T-helper 22 cell (primary cell): ENCODE measurements around the gene FADS2.

Experiments used
- DNase-seq: peaks from one replicate; pipeline ENCODE4 v3.0.0-alpha.2; 2020; ENCODE audit warnings: low read depth

Gene FADS2

DNA sequence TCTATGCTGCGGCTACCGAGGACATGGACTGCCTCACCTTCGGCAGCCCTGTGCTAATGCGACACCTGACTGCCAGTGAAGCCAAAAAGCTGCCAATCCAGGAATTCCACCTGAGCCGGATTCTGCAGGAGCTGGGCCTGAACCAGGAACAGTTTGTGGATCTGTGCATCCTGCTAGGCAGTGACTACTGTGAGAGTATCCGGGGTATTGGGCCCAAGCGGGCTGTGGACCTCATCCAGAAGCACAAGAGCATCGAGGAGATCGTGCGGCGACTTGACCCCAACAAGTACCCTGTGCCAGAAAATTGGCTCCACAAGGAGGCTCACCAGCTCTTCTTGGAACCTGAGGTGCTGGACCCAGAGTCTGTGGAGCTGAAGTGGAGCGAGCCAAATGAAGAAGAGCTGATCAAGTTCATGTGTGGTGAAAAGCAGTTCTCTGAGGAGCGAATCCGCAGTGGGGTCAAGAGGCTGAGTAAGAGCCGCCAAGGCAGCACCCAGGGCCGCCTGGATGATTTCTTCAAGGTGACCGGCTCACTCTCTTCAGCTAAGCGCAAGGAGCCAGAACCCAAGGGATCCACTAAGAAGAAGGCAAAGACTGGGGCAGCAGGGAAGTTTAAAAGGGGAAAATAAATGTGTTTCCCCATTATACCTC, 32.1 kb upstream of the FADS2 start:
- no peak for DNase-seq

DNA sequence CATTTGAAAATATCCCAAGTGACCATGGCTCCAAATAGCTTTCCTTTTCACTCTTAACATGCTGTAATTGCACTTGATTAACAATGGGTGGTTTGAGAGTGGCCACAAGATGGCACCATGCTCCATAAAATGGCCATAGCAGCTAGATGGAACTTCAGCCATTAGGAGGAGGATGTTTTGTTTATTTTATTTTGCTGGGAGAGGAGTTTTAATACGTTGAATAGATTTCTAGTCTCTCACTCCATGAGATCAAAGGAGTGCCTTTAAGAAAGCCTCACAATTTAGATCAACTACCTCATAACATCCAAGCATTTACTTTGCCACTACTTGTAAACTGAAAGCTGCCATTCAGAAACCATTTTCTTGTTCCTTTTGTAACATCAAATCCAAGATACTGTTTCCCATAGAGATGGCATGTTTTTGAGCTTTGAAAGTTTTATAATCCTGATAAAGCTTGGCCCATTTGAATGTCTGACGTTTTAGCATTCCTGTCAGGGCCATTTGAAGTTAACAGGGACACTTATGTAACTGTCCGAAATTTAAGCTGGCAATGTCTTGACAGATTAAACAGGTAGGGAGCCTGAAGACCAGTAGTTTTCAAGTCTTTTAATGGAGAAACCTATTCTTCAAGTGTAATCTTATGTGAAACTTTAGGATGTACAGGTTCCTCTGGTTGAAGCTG, 30.7 kb upstream of the FADS2 start:
- peak; percentile 51 for DNase-seq

DNA sequence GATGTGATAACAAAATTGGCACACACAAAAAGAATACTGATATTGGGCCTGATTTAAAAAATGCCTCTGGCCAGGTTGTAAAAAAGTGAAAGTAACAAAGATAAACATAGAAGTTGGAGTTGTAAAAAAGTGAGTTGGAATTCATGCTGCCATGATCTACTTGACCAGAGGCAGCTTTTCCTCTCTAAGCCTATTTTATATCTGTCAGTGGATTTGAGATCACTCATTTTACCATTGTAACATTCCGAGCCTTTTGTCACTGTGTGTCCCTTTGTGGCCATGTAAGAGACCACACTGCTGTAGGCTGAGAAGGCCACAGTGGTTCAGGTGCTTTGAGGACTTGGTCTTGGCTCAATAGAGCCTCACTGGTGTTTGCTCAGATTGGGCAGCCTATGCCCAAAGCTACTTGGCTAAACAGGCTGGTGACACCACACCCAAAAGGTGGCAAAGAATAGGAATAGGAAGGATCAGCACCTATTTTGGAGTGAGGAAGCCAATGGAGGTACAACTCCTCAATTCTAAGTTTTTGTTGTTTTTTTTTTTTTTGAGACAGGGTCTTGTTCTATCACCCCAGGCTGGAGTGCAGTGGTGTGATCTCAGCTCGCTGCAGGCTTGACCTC, 28.3 kb upstream of the FADS2 start:
- no peak for DNase-seq

DNA sequence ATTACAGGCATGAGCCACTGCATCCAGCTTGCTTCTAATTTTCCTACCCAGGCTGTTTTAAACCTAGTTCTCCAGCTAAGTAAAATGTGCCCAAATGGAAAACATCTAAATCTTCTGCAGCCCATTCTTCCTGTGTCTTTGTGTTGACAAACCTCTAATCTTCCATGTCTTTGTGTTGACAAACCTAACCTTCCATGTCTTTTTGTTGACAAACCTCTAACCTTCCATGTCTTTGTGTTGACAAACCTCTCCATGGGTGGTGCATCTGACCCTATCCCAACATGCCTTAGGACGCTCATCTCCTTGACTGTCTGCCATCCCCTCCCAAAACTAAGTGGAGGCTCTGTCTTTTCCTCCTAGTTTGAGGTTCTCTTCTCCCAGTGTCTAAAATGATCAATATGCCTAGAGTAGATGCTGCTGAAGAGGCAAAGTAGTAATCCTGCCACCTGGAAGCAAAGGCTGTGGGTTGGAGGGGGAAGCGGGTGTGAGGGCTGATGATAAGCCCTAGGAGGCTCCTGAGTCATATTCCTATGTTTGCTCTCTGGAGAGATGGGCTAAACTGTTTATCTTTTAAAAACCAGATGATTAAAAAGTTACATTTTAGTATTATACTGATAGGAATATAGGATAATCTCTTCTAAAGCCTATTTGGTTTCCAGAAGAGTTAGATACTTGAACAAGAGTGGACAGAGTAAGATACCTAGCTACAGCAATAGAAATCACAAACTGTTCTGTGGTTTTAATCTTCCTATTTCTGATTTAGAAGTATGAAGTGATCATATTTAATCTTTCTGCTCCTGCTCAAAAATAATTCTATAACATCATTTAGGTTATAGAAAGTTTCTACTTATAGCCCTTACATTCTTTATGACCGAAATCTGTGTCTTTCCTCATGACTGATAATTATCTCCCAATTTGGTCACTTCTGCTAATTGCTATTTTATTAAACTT, 27.5 kb upstream of the FADS2 start:
- DNase-seq: no peak

DNA sequence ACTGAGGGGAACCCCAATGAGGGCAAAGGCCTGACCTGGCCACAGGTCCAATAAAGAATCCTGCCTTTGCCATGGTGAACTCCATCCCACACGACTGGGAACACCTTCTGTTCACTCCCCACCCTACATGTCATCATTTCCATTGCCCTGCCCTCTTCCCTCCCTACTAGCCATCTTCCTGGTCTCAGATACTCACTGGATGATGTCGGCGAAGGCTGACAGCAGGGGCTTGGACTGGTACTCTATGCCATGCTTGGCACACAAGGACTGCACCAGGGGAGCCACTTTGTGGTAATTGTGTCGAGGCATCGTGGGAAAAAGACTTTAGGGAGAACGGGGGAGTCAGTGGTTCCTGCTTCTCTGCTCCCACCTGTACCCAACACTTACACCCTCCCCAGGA, 25.5 kb upstream of the FADS2 start:
- no peak for DNase-seq

DNA sequence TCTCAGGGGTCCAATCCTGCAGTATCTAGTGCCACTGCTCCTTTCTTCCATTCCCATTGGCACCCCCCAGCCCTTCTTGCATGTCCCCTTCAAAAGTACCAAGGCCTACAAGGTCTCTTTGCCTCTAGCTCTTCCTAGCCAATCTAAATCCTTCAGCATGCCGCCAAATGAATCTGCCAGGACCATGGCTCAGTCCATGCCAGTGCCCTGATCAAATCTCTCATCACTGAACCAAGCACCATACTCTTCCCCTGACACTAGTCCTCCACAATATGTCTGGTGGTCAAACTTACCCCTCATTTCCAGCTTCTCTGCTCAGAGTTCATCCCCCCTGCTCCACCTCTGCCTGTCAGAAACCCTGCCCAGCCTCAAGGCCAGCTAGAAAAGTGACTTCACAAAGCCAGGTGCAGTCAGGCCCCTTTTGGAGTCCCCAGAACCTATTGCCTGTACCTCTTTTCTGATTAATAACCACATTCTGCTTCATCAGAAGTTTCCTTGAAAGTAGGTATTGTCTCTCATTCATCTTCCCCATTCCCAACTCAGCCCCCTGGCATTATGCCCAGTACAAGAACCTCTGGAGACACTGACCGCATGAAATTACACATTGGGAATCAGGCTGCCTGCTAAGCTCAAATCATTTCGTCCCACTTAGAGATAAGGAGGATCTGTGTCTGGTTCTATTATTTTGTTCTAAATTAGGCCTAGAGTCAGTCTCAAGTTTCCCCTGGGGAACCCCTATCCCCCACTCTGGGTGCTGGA, 24.0 kb upstream of the FADS2 start:
- no peak for DNase-seq

DNA sequence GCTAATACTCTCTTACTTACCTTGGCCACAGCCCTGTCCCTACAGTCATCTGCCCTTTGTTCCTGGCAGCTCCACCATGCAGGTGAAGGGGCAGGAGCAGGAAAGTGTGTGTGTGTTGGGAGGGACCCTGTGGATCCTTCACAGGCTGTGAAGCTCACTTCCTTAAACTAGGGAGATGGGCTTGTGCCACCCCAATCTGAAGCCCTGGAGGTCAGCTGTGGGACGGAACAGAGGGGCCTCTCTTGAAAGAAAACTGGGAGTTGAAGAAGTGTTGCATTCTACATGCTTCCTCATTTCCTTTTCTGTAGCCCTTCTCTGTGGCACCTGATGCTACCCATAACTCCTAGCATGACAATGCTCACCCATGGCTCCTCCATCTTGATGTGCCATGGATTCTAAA, 23.0 kb upstream of the FADS2 start:
- no peak for DNase-seq

DNA sequence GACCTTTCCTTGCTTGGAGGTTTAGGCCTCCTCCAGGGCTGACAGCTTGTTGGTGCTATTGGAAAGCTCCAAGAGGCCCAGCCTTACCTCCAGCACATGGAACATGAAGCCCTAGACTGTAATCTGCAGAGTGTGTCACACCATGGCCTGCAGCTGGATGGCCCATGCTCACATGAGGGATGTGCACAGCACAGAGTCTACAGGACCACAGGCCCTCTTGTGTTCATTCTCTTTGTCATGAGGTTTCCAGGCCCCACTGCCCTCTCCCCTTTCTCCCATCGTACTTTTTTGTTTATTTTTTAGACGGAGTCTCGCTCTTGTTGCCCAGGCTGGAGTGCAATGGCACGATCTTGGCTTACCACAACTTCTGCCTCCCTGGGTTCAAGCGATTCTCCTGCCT, 21.3 kb upstream of the FADS2 start:
- no peak for DNase-seq

DNA sequence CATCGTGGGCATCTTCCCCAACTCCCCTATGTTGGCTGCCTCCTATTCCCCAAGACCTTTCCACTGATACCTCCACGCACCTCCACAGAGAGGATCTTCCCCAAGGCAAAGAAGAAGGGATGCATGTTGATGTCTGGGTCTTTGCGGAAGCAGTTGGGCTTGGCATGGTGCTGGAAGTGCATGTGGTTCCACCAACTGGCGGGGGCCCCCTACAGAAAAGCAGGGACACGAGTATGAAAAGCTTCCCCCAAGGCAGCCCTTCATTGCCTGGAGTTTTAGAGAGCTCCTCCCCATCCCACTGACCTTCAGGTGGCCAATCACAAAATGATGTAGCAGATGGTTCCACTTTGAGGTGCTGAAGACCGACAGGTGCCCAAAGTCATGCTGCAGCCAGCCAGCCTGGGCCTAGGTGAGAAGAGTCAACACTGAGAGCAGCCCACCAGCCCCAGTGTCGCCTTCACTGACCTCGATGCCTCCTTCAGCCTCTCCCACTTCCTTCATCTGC, 17.4 kb upstream of the FADS2 start:
- no peak for DNase-seq

DNA sequence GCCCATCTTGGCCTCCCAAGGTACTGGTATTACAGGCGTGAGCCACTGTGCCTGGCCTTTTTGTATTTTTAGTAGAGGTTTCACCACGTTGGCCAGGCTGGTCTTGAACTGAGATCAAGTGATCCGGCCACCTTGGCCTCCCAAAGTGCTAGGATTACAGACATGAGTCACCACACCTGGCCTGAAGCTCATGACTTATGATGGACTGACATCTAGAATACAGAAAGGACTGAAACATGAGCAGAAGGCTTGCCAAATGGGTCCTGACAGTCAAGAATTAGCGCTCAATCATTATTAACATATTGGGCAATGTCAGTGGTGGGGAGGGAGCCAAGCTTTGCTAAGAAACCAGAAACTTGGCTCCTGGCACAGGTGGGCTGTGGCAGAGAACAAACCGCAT, 16.3 kb upstream of the FADS2 start:
- DNase-seq: no peak

DNA sequence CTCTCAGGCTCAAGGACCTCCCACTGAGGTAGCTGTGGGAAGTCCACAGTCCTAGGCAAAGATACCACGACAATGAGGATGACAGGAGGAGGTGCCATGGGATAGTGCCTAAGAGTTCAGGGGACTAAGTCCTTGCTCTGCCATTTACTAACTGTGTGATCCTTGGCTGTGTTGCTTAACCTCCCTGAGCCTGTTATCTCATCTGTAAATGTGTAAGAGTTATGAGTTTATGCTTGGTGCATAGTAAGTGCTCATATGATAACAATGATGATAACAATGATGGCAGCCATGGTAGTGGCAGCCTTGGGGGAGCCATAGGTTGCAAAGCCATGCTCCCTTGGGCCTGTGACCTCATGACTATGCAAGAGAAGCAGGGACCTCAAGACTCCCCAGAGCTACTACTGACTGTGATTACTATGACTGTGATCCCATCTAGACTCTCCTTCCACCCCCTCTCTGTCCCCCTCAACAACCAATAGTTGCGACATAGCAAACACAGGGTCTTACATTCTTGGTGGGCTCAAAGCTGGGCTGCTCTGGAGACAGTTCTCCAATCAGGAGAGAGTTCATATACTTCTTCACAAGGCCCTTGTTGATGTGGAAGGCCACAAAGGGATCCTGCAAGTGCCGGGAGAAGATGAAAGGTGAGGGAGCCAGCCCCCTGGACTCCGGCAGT, 15.2 kb upstream of the FADS2 start:
- DNase-seq: no peak

DNA sequence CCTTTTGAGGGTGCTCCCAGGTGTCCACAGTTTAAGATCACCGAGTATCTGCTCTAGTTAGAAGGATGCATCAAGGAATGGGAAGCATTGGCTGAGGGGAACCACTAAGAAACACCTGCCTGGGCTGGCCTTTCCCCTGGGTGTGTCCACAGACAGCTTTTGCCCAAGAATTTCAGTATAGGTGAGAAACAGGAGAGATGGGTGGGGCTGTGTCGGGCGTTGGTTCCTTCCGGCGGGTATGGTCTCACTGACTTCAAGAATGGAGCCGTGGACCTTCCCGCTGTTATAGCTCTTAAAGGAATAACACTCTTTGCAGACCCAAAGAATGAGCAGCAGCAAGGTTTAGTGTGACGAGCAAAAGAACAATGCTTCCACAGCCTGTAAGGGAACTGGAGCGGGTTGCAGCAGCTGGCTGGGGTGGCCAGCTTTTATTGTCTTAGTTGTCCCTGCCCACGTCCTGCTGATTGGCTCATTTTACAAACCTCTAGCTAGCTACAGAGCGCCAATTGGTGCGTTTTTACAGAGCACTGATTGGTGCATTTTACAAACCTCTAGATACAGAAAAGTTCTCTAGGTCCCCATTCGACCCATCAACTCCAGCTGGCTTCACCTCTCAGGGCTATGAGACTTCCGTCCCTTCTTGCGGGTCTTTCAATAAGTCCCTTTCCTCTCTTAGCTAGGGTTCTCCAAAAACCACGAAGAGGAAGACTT, 13.7 kb upstream of the FADS2 start:
- no peak for DNase-seq

DNA sequence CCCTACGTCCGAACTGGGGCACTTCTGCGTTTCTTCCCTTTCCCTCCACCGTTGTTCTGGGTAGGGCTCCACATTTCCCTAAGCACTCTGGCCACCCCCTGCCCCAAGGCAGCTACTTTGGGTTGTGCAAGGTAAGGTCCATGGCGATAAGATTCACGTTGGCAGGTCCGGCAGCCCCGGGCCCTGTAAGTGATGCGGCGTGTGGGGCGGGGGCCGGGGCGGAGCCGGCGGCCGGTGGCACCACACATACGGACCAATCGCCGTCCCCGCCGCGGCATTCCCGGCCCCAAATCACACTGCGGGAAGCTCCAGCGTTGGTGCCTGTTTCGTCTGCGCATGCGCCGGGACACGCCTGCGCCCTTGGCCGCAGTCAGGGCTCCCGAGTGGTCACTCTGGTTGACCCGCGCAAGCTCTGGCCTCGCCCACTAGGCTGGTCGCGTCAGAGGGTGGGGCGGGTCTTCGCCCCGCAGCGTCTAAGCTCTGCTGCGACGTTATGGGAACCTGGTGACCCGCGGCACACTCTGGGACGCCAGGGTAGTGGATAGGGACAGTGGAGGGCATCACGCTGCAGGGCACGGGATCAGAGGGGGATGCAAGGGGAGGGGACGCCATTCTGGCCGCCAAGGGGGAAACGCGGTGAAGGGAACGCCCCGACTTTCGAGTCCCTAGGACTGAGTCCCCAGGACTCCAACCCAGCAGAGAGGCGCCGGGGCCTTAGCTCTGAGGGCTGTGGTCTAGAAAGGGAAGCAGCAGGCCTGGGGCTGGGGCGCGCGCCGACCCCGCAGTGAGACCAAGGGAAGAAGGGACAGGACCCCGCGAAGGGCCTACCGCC, 12.9 kb upstream of the FADS2 start:
- DNase-seq: peak; percentile 52

DNA sequence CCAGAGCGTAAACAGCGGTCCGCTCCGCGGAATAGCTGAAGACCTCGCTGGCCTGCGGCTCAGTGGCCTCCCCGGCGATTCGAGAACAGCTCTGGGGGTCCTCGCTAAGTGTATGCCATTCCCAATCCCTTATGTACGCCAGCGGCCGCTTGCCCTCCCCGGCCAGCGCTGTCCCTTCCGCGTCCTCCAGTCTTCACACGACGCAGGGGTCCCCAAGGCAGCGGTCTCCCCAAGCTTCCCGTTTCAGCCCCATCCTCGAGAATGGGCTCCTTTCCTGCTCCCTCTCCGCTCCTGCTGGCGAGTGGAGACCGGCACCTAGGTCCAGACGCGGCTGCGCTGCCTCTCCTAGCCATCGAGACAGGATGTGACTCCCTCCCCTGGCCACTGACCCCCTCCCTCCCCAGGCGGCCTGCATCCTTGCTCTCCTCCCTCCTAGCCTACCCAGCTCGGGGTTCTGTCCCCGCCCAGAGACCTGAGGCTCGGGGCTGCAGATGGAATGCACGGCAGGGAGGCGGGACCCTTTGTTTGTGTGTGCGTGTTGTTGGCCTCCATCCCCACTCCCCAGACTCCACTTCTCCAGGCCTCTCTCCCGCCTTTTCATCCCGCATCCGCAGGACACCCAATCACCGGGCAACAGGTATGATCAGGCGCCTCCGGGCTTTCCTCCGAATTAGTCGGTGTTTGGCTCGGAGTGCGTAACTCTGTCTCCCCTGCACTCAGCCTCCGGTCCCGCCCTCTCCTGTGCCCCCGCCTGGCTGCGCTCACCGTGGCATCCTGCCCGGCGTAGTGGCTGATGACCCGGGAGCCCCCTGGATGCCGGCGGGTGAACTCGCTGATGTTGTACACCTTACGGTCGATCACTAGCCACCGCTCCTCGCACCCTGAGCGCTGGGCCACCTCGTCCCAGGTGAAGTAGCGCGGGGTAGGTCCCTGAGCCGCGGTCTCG, 12.0 kb upstream of the FADS2 start:
- peak; percentile 60 for DNase-seq

DNA sequence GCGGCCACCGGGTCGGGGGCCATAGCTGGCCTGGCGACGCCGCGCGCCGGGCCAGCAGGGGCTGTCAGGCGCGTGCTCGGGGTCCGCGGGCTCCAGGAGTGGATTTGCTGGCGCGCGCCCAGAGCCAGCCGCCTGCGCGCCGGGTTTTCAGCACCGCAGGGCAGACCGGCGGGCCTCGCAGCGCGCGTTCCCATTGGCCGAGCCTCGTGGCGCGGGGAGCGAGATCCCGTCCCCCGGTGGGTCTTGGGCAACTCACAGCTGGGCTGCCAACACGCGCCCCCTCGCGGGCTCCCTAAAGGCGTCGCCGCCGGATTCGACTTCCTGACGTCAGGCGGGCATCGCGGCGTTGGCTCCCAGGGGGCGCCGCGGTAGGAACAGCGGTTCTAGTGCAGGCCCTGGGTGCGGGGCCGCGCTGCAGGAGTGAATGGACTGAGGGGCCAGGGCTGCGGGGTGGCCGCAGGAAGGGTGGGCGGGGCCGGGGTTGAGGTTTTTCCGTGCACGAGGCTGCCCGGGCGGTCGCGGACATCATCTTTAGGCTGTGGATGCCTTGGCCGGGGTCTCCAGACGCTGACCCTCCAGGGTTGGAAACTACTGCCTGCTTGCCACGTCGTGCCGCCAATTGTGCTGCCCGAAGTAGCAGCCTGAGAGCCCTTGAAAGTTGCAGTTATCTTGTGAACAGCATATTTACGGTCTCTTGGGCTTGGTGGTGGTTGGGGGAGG, 11.2 kb upstream of the FADS2 start, which contains the start of gene FADS1:
TSS of gene FADS1 (minus strand) at position 268 of the 720 bp plus-strand sequence. CDS start at position 194, 74 bp downstream.
- DNase-seq: peak; percentile 75

DNA sequence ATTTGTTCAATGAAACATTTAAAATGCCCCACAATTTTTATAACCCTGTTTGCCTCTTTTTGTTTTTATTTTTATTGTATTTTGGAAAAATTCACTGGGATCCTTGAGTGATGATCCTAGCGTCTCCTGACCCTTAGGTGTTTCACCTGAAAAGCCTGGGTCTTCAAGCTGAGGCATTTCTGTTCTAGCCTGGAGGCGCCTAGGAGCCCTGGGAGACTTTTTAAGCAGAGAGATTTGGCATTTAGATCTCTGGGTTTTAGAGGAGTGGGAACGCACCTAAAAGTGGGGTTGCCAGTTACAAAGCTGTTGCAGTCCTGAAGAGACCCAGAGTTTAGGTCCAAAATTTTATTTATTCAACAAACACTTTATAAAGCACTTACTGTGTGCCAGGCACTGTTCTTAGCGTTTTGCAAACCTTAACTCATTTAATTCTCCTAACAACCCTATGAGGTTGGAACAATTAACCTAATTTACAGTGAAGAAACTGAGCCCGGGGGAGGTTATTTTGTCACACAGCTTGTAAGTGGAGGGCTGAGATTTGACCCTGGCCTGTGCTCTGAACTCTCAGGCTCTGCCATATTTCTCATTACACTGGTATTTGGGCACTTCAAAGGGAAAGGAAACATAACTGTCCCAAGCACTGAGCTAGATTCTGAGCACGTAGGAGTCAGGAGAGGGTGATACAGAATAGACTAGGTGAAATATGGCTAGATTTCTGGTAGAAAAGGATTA, 10.5 kb upstream of the FADS2 start:
- DNase-seq: no peak

DNA sequence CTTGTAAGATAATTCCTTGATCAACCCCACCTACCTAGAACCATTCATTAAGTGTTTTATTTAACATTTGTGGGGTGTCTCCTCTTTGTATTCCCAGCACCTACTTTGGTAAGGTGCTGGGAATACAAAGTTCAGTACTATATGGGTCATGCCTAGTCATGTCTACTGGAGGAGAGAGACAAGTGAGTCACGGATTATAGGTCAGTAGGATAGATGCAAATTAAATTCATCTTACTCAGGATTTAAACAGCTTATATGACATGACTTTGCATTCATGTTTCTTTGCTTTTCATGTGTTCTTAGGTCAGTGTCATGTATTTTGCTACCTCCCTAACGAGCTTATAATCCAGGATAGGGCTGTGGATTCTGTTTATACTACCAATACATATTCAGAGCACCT, 7.9 kb upstream of the FADS2 start:
- DNase-seq: no peak
